CD4-positive, alpha-beta T cell (primary cell): Measurements from ENCODE around the gene UNC5CL. TPM values are rescaled to one million over a fixed set of nuclear protein-coding genes. Genes with fewer than 3 reads are reported as not detected.

Experiments
- ATAC-seq: fragments of 200-7000 bp; cut with Tn5 transposase; one replicate; pipeline ENCODE4 v1.10.0; 2022; ENCODE audit warnings: mild to moderate bottlenecking; ENCODE audit not compliant: poor library complexity
- CTCF ChIA-PET: fragments of 350-600 bp; sonication (Branson Sonifier 250); formaldehyde crosslinking; loops from one replicate; lab custom pipeline; 2021; ENCODE audit warnings: antibody characterized with exemption, inconsistent platforms; lab: Charles Lee
- POLR2A ChIA-PET: fragments of 350-600 bp; sonication (Branson Sonifier 250); formaldehyde crosslinking; loops from one replicate; lab custom pipeline; 2021; ENCODE audit warnings: antibody characterized with exemption, inconsistent platforms; lab: Charles Lee
- DNase-seq, 14 experiments: peaks; one replicate each; pipeline ENCODE4 v3.0.0-alpha.2; 2013 to 2020; ENCODE audit warnings: mixed read lengths in 2 of 14
- H3K27ac ChIP-seq, 2 donors: one replicate each; pipeline versions ENCODE4 v1.5.1 to v1.7.0; 2013; ENCODE audit warnings: low read length in 2 of 2, low read depth in 1 of 2, mild to moderate bottlenecking in 1 of 2
- H3K27me3 ChIP-seq, 2 experiments: 1 replicate in 1 of 2; 2 replicates in 1 of 2; pipeline versions ENCODE4 v1.6.1 to v1.7.0; 2013; ENCODE audit warnings: low read length in 2 of 2, control low read depth in 1 of 2, mild to moderate bottlenecking in 1 of 2, moderate library complexity in 1 of 2; ENCODE audit not compliant: insufficient read depth in 2 of 2, control insufficient read depth in 1 of 2
- H3K36me3 ChIP-seq: one replicate; pipeline ENCODE4 v1.6.1; 2013; ENCODE audit warnings: low read length, control low read depth; ENCODE audit not compliant: insufficient read depth
- H3K4me1 ChIP-seq: one replicate; pipeline ENCODE4 v1.6.1; 2013; ENCODE audit warnings: low read length, control low read depth; ENCODE audit not compliant: insufficient read depth
- H3K4me3 ChIP-seq: one replicate; pipeline ENCODE4 v1.5.1; 2013; ENCODE audit warnings: mild to moderate bottlenecking, low read length, moderate library complexity
- H3K9me3 ChIP-seq, 2 experiments: 1 replicate in 1 of 2; 2 replicates in 1 of 2; pipeline versions ENCODE4 v1.6.1 to v1.7.0; 2013; ENCODE audit warnings: low read length in 2 of 2, mild to moderate bottlenecking in 2 of 2, control low read depth in 1 of 2, moderate library complexity in 1 of 2; ENCODE audit not compliant: control insufficient read depth in 1 of 2, insufficient read depth in 1 of 2
- H3K27ac Mint-ChIP-seq: one replicate; pipeline ENCODE4 v1.8.0; 2020; ENCODE audit warnings: mixed read lengths
- H3K27me3 Mint-ChIP-seq: one replicate; pipeline ENCODE4 v1.8.0; 2021; ENCODE audit warnings: mixed read lengths
- H3K36me3 Mint-ChIP-seq: one replicate; pipeline ENCODE4 v1.8.0; 2021; ENCODE audit warnings: low read depth, mixed read lengths
- H3K4me1 Mint-ChIP-seq: one replicate; pipeline ENCODE4 v1.8.0; 2021; ENCODE audit warnings: low read depth, mixed read lengths
- H3K4me3 Mint-ChIP-seq: one replicate; pipeline ENCODE4 v1.8.0; 2020; ENCODE audit warnings: mild to moderate bottlenecking, mixed read lengths
- H3K9me3 Mint-ChIP-seq: one replicate; pipeline ENCODE4 v1.8.0; 2020; ENCODE audit warnings: mixed read lengths
- CTCF ChIP-seq: fragments of 200-600 bp; IDR thresholded peaks from one replicate; pipeline ENCODE4 v1.8.0; 2022; ENCODE audit warnings: antibody characterized with exemption, mild to moderate bottlenecking
- intact Hi-C, 2 experiments: fragments of 100-400 bp; cut with DNase I in 1 of 2; cut with micrococcal nuclease in 1 of 2; formaldehyde crosslinking; loops; one replicate each; pipeline versions ENCODE4 v1.15.1 to v1.9.0; 2023 to 2025; cut with DNase I, micrococcal nuclease
- total RNA-seq, 174 experiments: library from RNA in 2 of 174; stranded (reverse) in 2 of 174; gene quantifications; one replicate each; pipeline ENCODE4 v1.2.3 and lab custom pipeline; 2021 to 2026

The UNC5CL gene
- total RNA-seq, 2 experiments from 2014 or later: 2.5 to 2.9 TPM

- peaks cover 30% of the 10 kb centered on the region for H3K36me3 ChIP-seq
- DNase-seq: no peak
- no peak overlapping the region for H3K27ac Mint-ChIP-seq
- intact Hi-C loops: loop anchor here in 1 of 2 experiments (5.0 to 10.0 kb wide), 2 partner anchors 239 to 1963 kb away; partner anchors contain the start of gene SAYSD1
- peaks cover 29% of the 10 kb centered on the region for H3K4me1 ChIP-seq
- H3K36me3 Mint-ChIP-seq: peaks cover 53% of the 10 kb centered on the region
- no peak for ATAC-seq
- no peaks in the 10 kb centered on the region for H3K9me3 ChIP-seq
- H3K9me3 Mint-ChIP-seq: no peaks in the 10 kb centered on the region
- no peaks in the 10 kb centered on the region for H3K27me3 Mint-ChIP-seq
- H3K27me3 ChIP-seq: no peaks in the 10 kb centered on the region
- H3K27ac ChIP-seq: no peak overlapping the region
- no peak for TF ChIP-seq CTCF
- ChIA-PET POLR2A (no interaction called here), CTCF (no interaction called here)
- H3K4me1 Mint-ChIP-seq: peaks cover 77% of the 10 kb centered on the region
- H3K4me3 ChIP-seq: no peak overlapping the region
- H3K4me3 Mint-ChIP-seq: no peak overlapping the region
Measured at GRCh38 chr6:41078101-41078500, 39.1 kb upstream of the UNC5CL start.

- DNase-seq (no peak), ATAC-seq (no peak)
- H3K9me3 ChIP-seq: no peaks in the 10 kb centered on the region
- no peak for TF ChIP-seq CTCF
- Mint-ChIP-seq H3K4me3 (no peak overlapping the region), H3K27ac (no peak overlapping the region), H3K4me1 (peaks cover 72% of the 10 kb centered on the region), H3K9me3 (no peaks in the 10 kb centered on the region), H3K27me3 (no peaks in the 10 kb centered on the region), H3K36me3 (peaks cover 51% of the 10 kb centered on the region)
- H3K27ac ChIP-seq: no peak overlapping the region
- H3K4me3 ChIP-seq: no peak overlapping the region
- ChIA-PET CTCF (no interaction called here), POLR2A (no interaction called here)
- H3K4me1 ChIP-seq: peaks cover 29% of the 10 kb centered on the region
- no peaks in the 10 kb centered on the region for H3K27me3 ChIP-seq
- intact Hi-C loops: loop anchor here in 1 of 2 experiments (5.0 to 10.0 kb wide), 2 partner anchors 240 to 1963 kb away; partner anchors contain the start of gene SAYSD1
- peaks cover 27% of the 10 kb centered on the region for H3K36me3 ChIP-seq
Measured at GRCh38 chr6:41077536-41077935, 38.5 kb upstream of the UNC5CL start.

DNA sequence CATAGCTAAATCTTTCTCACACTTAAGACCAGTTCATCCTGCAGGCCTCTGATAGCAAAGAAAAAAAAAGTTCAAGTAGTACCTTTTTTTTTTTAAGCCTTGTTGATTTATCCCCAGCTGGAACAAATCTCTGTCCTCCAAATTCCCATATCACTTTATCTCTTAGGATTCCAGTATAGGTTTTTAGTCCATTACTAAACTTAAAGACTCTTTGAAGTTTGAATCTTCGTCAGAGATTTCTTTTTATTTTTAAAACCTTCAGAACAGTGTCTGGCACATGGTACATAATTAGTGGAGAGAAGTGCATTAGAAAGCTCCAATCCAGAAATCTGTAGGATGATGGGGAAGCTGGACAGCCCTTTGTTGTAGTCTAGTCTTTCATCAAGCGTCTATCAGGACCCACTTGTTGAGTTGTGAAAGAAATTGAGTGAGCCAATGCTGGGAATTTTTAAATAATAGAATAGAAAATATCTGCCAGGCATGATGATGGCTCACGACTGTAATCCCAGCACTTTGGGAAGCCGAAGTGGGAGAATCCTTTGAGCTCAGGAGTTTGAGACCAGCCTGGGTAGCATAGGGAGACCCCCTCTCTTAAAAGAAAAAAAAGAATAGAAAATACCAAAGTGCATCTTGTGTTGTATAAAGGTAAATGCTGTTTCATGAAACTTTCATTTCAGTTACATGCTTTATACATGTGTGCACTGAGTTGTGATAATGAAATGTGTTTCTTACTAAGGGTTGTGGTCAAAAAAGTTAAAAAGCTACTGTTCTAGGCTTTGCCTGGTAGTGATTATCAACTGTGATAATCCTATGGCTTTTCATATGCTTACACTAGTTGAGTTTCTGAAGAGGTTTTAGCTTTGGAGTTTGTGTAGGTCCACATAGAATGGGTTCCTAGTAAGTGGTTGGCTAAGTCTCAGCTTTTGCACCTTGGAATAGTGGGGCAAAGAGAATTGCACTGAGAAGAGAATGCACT lies 36.9 kb upstream of the UNC5CL start:
- peaks cover 33% of the 10 kb centered on the region for H3K4me1 ChIP-seq
- H3K4me3 ChIP-seq: no peak overlapping the region
- H3K4me1 Mint-ChIP-seq: peaks cover 71% of the 10 kb centered on the region
- H3K9me3 ChIP-seq: no peaks in the 10 kb centered on the region
- peaks cover 49% of the 10 kb centered on the region for H3K36me3 Mint-ChIP-seq
- H3K36me3 ChIP-seq: peaks cover 18% of the 10 kb centered on the region
- no peak for TF ChIP-seq CTCF
- ChIA-PET CTCF (interaction anchor here (1.7 to 2.0 kb wide), 2 partner anchors 48 to 106 kb away, joined by 4 read pairs; no protein-coding TSS in a partner anchor), POLR2A (no interaction called here)
- no peaks in the 10 kb centered on the region for H3K9me3 Mint-ChIP-seq
- intact Hi-C loops: loop anchor here in 1 of 2 experiments (5.0 to 10.0 kb wide), 2 partner anchors 241 to 1961 kb away; partner anchors contain the start of gene SAYSD1
- H3K4me3 Mint-ChIP-seq: peak overlapping the region; percentile 93
- ATAC-seq (no peak), DNase-seq (no peak)
- no peaks in the 10 kb centered on the region for H3K27me3 ChIP-seq
- H3K27ac Mint-ChIP-seq: peak overlapping the region; percentile 88
- H3K27me3 Mint-ChIP-seq: no peaks in the 10 kb centered on the region
- peak overlapping the region in 1 of 2 donors; percentile 1 for H3K27ac ChIP-seq
